Right atrium auricular region (tissue), 2 donors: Measurements from ENCODE around the gene IL17RC. TPM values are rescaled to one million over a fixed set of nuclear protein-coding genes. Genes with fewer than 3 reads are reported as not detected.

ENCODE experiments used
- DNase-seq: peaks from one replicate; pipeline ENCODE4 v3.0.0-alpha.2; 2019; ENCODE audit warnings: low spot score
- H3K27ac ChIP-seq, 2 donors: fragments of 200-600 bp; sonication (generic); 1 replicate in 1 of 2; 2 replicates in 1 of 2; pipeline ENCODE4 v1.5.1; 2016 to 2019
- H3K27me3 ChIP-seq, 2 donors: fragments of 200-600 bp; sonication (generic); one replicate each; pipeline versions ENCODE4 v1.5.1 to v1.6.0; 2017 to 2019
- H3K36me3 ChIP-seq: fragments of 200-600 bp; sonication (generic); one replicate; pipeline ENCODE4 v1.5.1; 2016
- H3K4me1 ChIP-seq, 2 donors: fragments of 200-600 bp; sonication (generic); one replicate each; pipeline versions ENCODE4 v1.5.1 to v1.6.0; 2017 to 2019
- H3K4me3 ChIP-seq, 2 donors: fragments of 200-600 bp; sonication (generic); 1 replicate in 1 of 2; 2 replicates in 1 of 2; pipeline ENCODE4 v1.5.1; 2017 to 2019; ENCODE audit warnings: mild to moderate bottlenecking in 1 of 2, moderate library complexity in 1 of 2
- H3K9me3 ChIP-seq, 2 donors: fragments of 200-600 bp; sonication (generic); one replicate each; pipeline ENCODE4 v1.5.1; 2019
- total RNA-seq, 2 donors: library from RNA; depleted of rRNA; stranded (reverse); fragments of >200 nt; gene quantifications; one replicate each; pipeline ENCODE4 v1.1.0, GENCODE V29; 2016
- TF ChIP-seq, protein P1 (sequence below), 2 donors: fragments of 200-600 bp; sonication (generic); IDR thresholded peaks; one replicate each; pipeline ENCODE4 v1.5.1; 2019; ENCODE audit warnings: antibody characterized with exemption in 2 of 2

Gene IL17RC
- total RNA-seq, 2 donors from 2014 or later, result 32.5 to 49.1 TPM

DNA sequence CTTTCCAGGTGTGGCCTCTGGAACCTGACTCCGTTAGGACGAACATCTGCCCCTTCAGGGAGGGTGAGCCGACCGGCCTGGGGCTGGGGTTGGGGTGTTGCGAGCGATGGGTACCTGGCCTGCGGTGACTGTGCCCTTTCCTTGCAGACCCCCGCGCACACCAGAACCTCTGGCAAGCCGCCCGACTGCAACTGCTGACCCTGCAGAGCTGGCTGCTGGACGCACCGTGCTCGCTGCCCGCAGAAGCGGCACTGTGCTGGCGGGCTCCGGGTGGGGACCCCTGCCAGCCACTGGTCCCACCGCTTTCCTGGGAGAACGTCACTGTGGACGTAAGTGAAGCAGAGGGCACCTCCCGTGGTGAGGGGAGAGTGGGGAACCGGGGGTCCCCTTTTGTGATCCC is 11.3 kb downstream of the IL17RC start:
- Histone ChIP-seq H3K36me3 (peaks cover 41% of the 10 kb centered on the region), H3K27me3 (no peaks in the 10 kb centered on the region), H3K4me3 (no peak overlapping the region), H3K9me3 (no peaks in the 10 kb centered on the region), H3K27ac (no peak overlapping the region), H3K4me1 (peaks cover 0 to 9% of the 10 kb centered on the region in 2 donors)
- DNase-seq, result no peak
- TF ChIP-seq, protein P1, sequence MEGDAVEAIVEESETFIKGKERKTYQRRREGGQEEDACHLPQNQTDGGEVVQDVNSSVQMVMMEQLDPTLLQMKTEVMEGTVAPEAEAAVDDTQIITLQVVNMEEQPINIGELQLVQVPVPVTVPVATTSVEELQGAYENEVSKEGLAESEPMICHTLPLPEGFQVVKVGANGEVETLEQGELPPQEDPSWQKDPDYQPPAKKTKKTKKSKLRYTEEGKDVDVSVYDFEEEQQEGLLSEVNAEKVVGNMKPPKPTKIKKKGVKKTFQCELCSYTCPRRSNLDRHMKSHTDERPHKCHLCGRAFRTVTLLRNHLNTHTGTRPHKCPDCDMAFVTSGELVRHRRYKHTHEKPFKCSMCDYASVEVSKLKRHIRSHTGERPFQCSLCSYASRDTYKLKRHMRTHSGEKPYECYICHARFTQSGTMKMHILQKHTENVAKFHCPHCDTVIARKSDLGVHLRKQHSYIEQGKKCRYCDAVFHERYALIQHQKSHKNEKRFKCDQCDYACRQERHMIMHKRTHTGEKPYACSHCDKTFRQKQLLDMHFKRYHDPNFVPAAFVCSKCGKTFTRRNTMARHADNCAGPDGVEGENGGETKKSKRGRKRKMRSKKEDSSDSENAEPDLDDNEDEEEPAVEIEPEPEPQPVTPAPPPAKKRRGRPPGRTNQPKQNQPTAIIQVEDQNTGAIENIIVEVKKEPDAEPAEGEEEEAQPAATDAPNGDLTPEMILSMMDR (IDR thresholded peaks at IDR 0.05), result no peak

DNA sequence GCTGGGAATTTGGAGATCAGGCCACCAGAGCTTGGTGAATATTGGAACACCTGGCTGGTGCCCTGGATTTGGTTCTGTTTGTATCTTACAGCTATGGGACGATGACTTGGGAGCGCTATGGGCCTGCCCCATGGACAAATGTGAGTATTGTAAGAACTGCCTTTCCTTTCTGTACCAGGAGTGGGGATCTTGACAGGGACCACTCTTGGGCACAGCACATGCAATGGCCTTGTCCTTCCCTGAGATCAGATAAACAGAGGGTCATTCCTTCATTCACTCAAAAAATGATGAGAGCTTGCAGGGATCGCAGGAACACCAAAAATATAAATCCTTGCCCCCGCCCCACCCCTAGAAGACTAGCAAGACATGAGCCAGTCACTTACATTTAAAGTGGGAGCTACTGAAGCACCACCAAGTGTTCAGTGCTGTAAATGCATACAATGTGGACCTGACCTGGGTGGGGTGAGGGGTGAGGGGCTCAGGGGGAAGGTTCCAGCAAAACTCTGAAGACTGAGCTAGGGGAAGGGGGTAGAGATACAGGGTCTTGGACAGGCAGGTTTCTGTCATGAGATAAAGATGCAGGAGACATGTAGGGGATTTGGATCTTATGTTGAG is 14.0 kb downstream of the IL17RC start:
- H3K4me3 ChIP-seq, result no peak overlapping the region
- peaks cover 24% of the 10 kb centered on the region for H3K36me3 ChIP-seq
- TF ChIP-seq, protein P1 (IDR thresholded peaks at IDR 0.05), result peak in 1 of 2 donors; percentile 27
- H3K9me3 ChIP-seq, result no peaks in the 10 kb centered on the region
- H3K27ac ChIP-seq, result no peak overlapping the region
- peaks cover 0 to 27% of the 10 kb centered on the region in 2 donors for H3K4me1 ChIP-seq
- no peak for DNase-seq
- H3K27me3 ChIP-seq, result no peaks in the 10 kb centered on the region

DNA sequence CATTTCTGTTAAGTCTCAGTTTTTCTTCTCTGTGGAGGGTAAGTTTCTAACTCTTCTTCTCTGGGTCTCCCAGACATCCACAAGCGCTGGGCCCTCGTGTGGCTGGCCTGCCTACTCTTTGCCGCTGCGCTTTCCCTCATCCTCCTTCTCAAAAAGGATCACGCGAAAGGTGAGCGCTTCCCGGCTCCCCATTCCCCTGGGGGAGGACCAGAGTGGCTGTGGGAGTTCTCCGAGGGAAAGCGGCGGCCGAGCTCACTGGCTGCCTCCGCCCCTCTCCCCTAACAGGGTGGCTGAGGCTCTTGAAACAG is 15.6 kb downstream of the IL17RC start:
- TF ChIP-seq, protein P1 (IDR thresholded peaks at IDR 0.05), result no peak
- H3K27me3 ChIP-seq, result no peaks in the 10 kb centered on the region
- DNase-seq, result no peak
- peak overlapping the region; percentile 97 to 98 for H3K27ac ChIP-seq
- H3K4me1 ChIP-seq, result peaks cover 0 to 31% of the 10 kb centered on the region in 2 donors
- peak overlapping the region; percentile 68 to 81 for H3K4me3 ChIP-seq
- no peaks in the 10 kb centered on the region for H3K9me3 ChIP-seq
- peaks cover 33% of the 10 kb centered on the region for H3K36me3 ChIP-seq

DNA sequence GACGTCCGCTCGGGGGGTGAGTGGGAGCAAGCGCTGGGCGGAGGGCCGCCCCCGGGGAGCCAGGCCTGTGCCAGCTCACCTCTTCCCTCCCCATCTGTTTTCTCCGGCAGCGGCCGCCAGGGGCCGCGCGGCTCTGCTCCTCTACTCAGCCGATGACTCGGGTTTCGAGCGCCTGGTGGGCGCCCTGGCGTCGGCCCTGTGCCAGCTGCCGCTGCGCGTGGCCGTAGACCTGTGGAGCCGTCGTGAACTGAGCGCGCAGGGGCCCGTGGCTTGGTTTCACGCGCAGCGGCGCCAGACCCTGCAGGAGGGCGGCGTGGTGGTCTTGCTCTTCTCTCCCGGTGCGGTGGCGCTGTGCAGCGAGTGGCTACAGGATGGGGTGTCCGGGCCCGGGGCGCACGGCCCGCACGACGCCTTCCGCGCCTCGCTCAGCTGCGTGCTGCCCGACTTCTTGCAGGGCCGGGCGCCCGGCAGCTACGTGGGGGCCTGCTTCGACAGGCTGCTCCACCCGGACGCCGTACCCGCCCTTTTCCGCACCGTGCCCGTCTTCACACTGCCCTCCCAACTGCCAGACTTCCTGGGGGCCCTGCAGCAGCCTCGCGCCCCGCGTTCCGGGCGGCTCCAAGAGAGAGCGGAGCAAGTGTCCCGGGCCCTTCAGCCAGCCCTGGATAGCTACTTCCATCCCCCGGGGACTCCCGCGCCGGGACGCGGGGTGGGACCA is 16.1 kb downstream of the IL17RC start:
- peak overlapping the region; percentile 68 to 81 for H3K4me3 ChIP-seq
- H3K9me3 ChIP-seq, result no peaks in the 10 kb centered on the region
- H3K4me1 ChIP-seq, result peaks cover 0 to 31% of the 10 kb centered on the region in 2 donors
- DNase-seq, result peak; percentile 90
- peak overlapping the region; percentile 97 to 98 for H3K27ac ChIP-seq
- peaks cover 38% of the 10 kb centered on the region for H3K36me3 ChIP-seq
- TF ChIP-seq, protein P1 (IDR thresholded peaks at IDR 0.05), result peak; percentile 69 to 91
- no peaks in the 10 kb centered on the region for H3K27me3 ChIP-seq

DNA sequence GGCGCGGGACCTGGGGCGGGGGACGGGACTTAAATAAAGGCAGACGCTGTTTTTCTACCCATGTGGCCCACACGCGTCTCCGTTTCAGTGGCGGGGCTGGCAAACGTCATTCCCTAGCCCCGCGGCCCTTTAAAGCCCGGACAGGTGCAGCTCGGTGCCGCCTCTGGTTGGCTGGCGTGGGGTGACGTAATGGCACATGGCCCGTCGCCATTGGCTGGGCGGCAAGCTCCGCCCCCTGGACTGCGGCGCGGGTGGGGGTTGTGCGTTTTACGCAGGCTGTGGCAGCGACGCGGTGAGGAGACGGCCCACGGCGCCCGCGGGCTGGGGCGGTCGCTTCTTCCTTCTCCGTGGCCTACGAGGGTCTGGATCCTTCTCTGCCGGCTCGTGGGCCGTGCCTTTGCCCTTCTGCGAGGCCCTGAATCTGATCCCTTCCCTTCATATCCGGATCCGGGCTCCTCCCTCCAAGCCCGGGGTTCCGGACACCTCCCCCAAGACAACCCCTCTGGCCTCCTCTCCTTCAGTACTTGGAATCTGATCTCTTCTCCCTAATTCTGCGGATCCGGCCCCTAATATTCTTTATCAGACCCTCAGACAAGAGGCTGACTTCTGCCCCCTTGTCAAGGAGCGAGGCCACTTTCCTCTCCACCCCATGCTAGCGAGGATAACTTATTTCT is 16.8 kb downstream of the IL17RC start, which contains the start of gene CRELD1:
Gene CRELD1 (plus strand): TSS at position 274 of the 674 bp plus-strand sequence. CDS start 605 bp downstream, outside the sequence.
- peaks cover 36% of the 10 kb centered on the region for H3K36me3 ChIP-seq
- peak within 1 kb of the TSS; percentile 68 to 81 for H3K4me3 ChIP-seq
- DNase-seq, result peak; percentile 97

More for the DNA sequence above, 16.8 kb downstream of the IL17RC start, which contains the start of gene CRELD1:
- TF ChIP-seq, protein P1 (IDR thresholded peaks at IDR 0.05), result no peak
- Histone ChIP-seq H3K27me3 (no peaks in the 10 kb centered on the region), H3K4me1 (peaks cover 0 to 31% of the 10 kb centered on the region in 2 donors), H3K27ac (peak within 1 kb of the TSS; percentile 97 to 98), H3K9me3 (no peaks in the 10 kb centered on the region)
